K562 (cell line): ENCODE measurements around the gene MAST4. TPM values are rescaled to one million over a fixed set of nuclear protein-coding genes. Genes with fewer than 3 reads are reported as not detected.

Experiments used
- ATAC-seq: fragments of 200-7000 bp; cut with Tn5 transposase; 3 replicates; pipeline ENCODE4 v1.9.1; 2020; ENCODE audit warnings: moderate library complexity
- BruUV-seq: library from RNA; stranded (reverse); fragments of 400-500 nt; replicated peaks from 2 replicates; lab custom pipeline; 2021; lab: Mats Ljungman, UMichigan
- CTCF ChIA-PET: fragments of 300-600 bp; formaldehyde crosslinking; extraction: SDS; loops from one replicate; lab custom pipeline; 2021; ENCODE audit warnings: low intra/inter-chr PET ratio; lab: Yijun Ruan, JAX
- POLR2A ChIA-PET: fragments of 300-600, 350-650 bp; sonication (Branson Sonifier 250); formaldehyde crosslinking; extraction: SDS; loops from one replicate; lab custom pipeline; 2021; ENCODE audit warnings: antibody characterized with exemption, inconsistent platforms; lab: Yijun Ruan, JAX
- DNase-seq, 4 experiments: peaks; one replicate each; pipeline versions ENCODE4 v3.0.0 to v3.0.0-alpha.2; 2011 to 2018; ENCODE audit warnings: low spot score in 3 of 4, mixed read lengths in 3 of 4; ENCODE audit errors: extremely low read depth in 1 of 4
- FAIRE-seq: peaks from 2 replicates; lab custom pipeline; 2011; peaks lifted over from hg19 to GRCh38; lab: Jason Lieb, UNC
- H2AFZ ChIP-seq: 2 replicates; pipeline ENCODE4 v1.6.0; 2011; ENCODE audit warnings: low read depth, low read length, control low read depth, inconsistent platforms
- H3K27ac ChIP-seq: fragments of 200-600 bp; 3 replicates; pipeline ENCODE4 v1.8.0; 2011; ENCODE audit warnings: low read depth, mild to moderate bottlenecking, control low read depth, inconsistent platforms, low read length, moderate library complexity, mixed read lengths; ENCODE audit errors: extremely low read depth
- H3K27me3 ChIP-seq, 2 experiments: fragments of 300-600 bp in 1 of 2; 2 replicates in 1 of 2; 3 replicates in 1 of 2; pipeline versions ENCODE4 v1.6.0 to v1.8.0; 2011; ENCODE audit warnings: inconsistent platforms in 2 of 2, low read length in 2 of 2, mild to moderate bottlenecking in 1 of 2, mixed read lengths in 1 of 2, moderate library complexity in 1 of 2; ENCODE audit not compliant: control insufficient read depth in 2 of 2, insufficient read depth in 2 of 2
- H3K36me3 ChIP-seq: fragments of 300-600 bp; 3 replicates; pipeline ENCODE4 v1.8.0; 2011; ENCODE audit warnings: mild to moderate bottlenecking, low read length, inconsistent platforms; ENCODE audit not compliant: control insufficient read depth, insufficient read depth
- H3K4me1 ChIP-seq, 2 experiments: fragments of 200-600 bp in 1 of 2; replicated peaks in 1 of 2; 2 replicates in 1 of 2; 3 replicates in 1 of 2; pipeline versions ENCODE4 v1.5.1 to v1.8.0; 2011; ENCODE audit warnings: inconsistent platforms in 2 of 2, low read length in 2 of 2, mild to moderate bottlenecking in 1 of 2, mixed read lengths in 1 of 2, moderate library complexity in 1 of 2; ENCODE audit not compliant: control insufficient read depth in 2 of 2, insufficient read depth in 2 of 2
- H3K4me2 ChIP-seq: 2 replicates; pipeline ENCODE4 v1.6.1; 2011; ENCODE audit warnings: low read length, control low read depth, inconsistent platforms, mixed read lengths; ENCODE audit not compliant: insufficient read depth
- H3K4me3 ChIP-seq: fragments of 200-600 bp; sonication (generic), shearing (Covaris generic); 2 replicates; pipeline ENCODE4 v1.5.1; 2016; ENCODE audit warnings: control low read depth, inconsistent platforms
- H3K79me2 ChIP-seq: fragments of 200-600 bp; 3 replicates; pipeline ENCODE4 v1.8.0; 2011; ENCODE audit warnings: low read length, inconsistent platforms; ENCODE audit not compliant: control insufficient read depth, insufficient read depth
- H3K9ac ChIP-seq, 2 experiments: 2 replicates each; pipeline versions ENCODE4 v1.6.0 to v1.6.1; 2011; ENCODE audit warnings: low read depth in 2 of 2, low read length in 2 of 2, control low read depth in 1 of 2, inconsistent platforms in 1 of 2, mild to moderate bottlenecking in 1 of 2, mixed read lengths in 1 of 2; ENCODE audit not compliant: insufficient read depth in 1 of 2
- H3K9me1 ChIP-seq: one replicate; pipeline ENCODE4 v1.6.0; 2011; ENCODE audit warnings: inconsistent platforms, mild to moderate bottlenecking, low read length, moderate library complexity; ENCODE audit not compliant: control insufficient read depth, insufficient read depth
- H3K9me3 ChIP-seq: replicated peaks from 2 replicates; pipeline ENCODE4 v1.5.1; 2011; ENCODE audit warnings: low read depth, low read length, inconsistent platforms; ENCODE audit not compliant: control insufficient read depth, insufficient read depth
- H4K20me1 ChIP-seq: replicated peaks from 2 replicates; pipeline ENCODE4 v1.6.1; 2011; ENCODE audit warnings: low read length, inconsistent platforms, mixed read lengths; ENCODE audit not compliant: control insufficient read depth, insufficient read depth
- BMI1 ChIP-seq: fragments of 150-350 bp; IDR thresholded peaks from 2 replicates; pipeline ENCODE4 v1.6.1; 2014; ENCODE audit warnings: low read length
- E2F3 ChIP-seq: fragments of 250-450 bp; sonication (Bioruptor Pico); IDR thresholded peaks from 2 replicates; pipeline ENCODE4 v1.4.0; 2020; ENCODE audit warnings: mild to moderate bottlenecking
- FIP1L1 ChIP-seq: fragments of 200-400 bp; formaldehyde crosslinking; IDR thresholded peaks from 2 replicates; pipeline ENCODE4 v1.6.1; 2018; ENCODE audit warnings: mild to moderate bottlenecking, low read depth, low read length; ENCODE audit not compliant: poor library complexity, severe bottlenecking
- HDAC6 ChIP-seq: IDR thresholded peaks from 2 replicates; pipeline ENCODE4 v1.6.1; 2012; ENCODE audit warnings: low read depth, mild to moderate bottlenecking, control low read depth, inconsistent platforms, low read length, moderate library complexity
- HMG20B ChIP-seq: fragments of 250-450 bp; sonication (Bioruptor Pico); IDR thresholded peaks from 2 replicates; pipeline ENCODE4 v1.5.0; 2021; ENCODE audit warnings: mild to moderate bottlenecking
- KDM4B ChIP-seq, 2 experiments: fragments of 450-650 bp in 1 of 2; sonication (generic) in 1 of 2; IDR thresholded peaks; 2 replicates each; pipeline ENCODE4 v1.6.1; 2016 to 2017; ENCODE audit warnings: borderline replicate concordance in 2 of 2, antibody characterized with exemption in 1 of 2, low read depth in 1 of 2, mild to moderate bottlenecking in 1 of 2
- KLF10 ChIP-seq: fragments of 250-450 bp; sonication (Bioruptor Pico); IDR thresholded peaks from 2 replicates; pipeline ENCODE4 v1.6.1; 2021; ENCODE audit warnings: matching md5 sums
- PHF21A ChIP-seq: fragments of 450-650 bp; IDR thresholded peaks from 2 replicates; pipeline ENCODE4 v1.6.1; 2017; ENCODE audit warnings: low read depth, borderline replicate concordance
- PRPF4 ChIP-seq: fragments of 200-400 bp; formaldehyde crosslinking; IDR thresholded peaks from one replicate; pipeline ENCODE4 v1.6.1; 2017; ENCODE audit warnings: low read length, low read depth, mild to moderate bottlenecking; ENCODE audit not compliant: insufficient read depth, poor library complexity, severe bottlenecking
- RBM15 ChIP-seq: fragments of 200-400 bp; formaldehyde crosslinking; IDR thresholded peaks from 2 replicates; pipeline ENCODE4 v1.6.1; 2018; ENCODE audit warnings: mild to moderate bottlenecking, low read length, moderate library complexity; ENCODE audit not compliant: insufficient read depth
- TBP ChIP-seq: optimal IDR thresholded peaks from 2 replicates; pipeline ENCODE3; 2011; ENCODE audit warnings: low read depth, low read length, improper control_type of control experiment
- TCFL5 ChIP-seq: fragments of 250-450 bp; sonication (Bioruptor Pico); conservative IDR thresholded peaks from 2 replicates; pipeline ENCODE4 v1.6.1; 2021; ENCODE audit warnings: mild to moderate bottlenecking, moderate library complexity, matching md5 sums
- ZBTB5 ChIP-seq: fragments of 450-650 bp; IDR thresholded peaks from 2 replicates; pipeline ENCODE4 v1.6.1; 2017; ENCODE audit warnings: antibody characterized with exemption
- ZNF124 ChIP-seq: sonication (generic); formaldehyde crosslinking; IDR thresholded peaks from 2 replicates; pipeline ENCODE4 v1.8.1; 2022; ENCODE audit warnings: missing genetic modification reagents
- ZNF75A ChIP-seq: fragments of 450-650 bp; formaldehyde crosslinking; IDR thresholded peaks from 2 replicates; pipeline ENCODE4 v1.4.0; 2020; ENCODE audit warnings: mild to moderate bottlenecking
- WGBS: fragments of 100-300 bp; shearing (Covaris generic); methylation state at CpG from one replicate; pipeline ENCODE4 v1.1.6; 2016; ENCODE audit warnings: low coverage, mixed read lengths; ENCODE audit not compliant: insufficient coverage; ENCODE audit errors: missing lambda C conversion rate; 5-methylcytosine and 5-hydroxymethylcytosine counted together
- in situ Hi-C: fragments of 300-500 bp; cut with MboI; formaldehyde crosslinking; loops from 4 replicates; pipeline ENCODE4 v1.15.0; 2018; ENCODE audit warnings: inconsistent platforms, mixed read lengths
- intact Hi-C: fragments of 100-400 bp; cut with micrococcal nuclease; formaldehyde crosslinking; loops from 2 replicates; pipeline ENCODE4 v1.14.2; 2022
- polyA plus RNA-seq, 8 experiments: library from polyadenylated mRNA; depleted of rRNA in 4 of 8; stranded (reverse) in 5 of 8; unstranded in 3 of 8; fragments of >200 nt; fragmentation: Nextera tagmentation in 2 of 8; fragmentation: Illumina TruSeq in 1 of 8; extraction: Ambion mirVana in 2 of 8; extraction: Trizol in 1 of 8; gene quantifications; 2 replicates each; pipeline versions ENCODE4 v1.2.1 to v1.2.3, GENCODE V29; 2011 to 2014; ENCODE audit warnings: inconsistent platforms in 1 of 8, missing spikeins in 1 of 8
- total RNA-seq, 7 experiments: library from RNA; depleted of rRNA in 6 of 7; stranded (reverse); fragments of >200 nt in 6 of 7; fragmentation: Illumina TruSeq in 2 of 7; extraction: Trizol in 2 of 7; gene quantifications; 2 replicates each; pipeline versions ENCODE4 v1.2.1 to v1.2.3, GENCODE V29; 2011 to 2021; ENCODE audit warnings: low replicate concordance in 1 of 7

Gene MAST4
- total and polyA plus RNA-seq, 9 of the 15 experiments (the other 6 are each of a cell fraction or from before 2014, with no cell fraction given): 0.88 to 10.1 (median 5.2) TPM

GRCh38 chr5:66615136-66615535, 18.9 kb downstream of the MAST4 start:
- no peaks in the 10 kb centered on the region for H4K20me1 ChIP-seq
- H2AFZ ChIP-seq: no peak overlapping the region
- in situ Hi-C loops: no loop called here
- FAIRE-seq (no peak), ATAC-seq (no peak)
- H3K79me2 ChIP-seq: no peaks in the 10 kb centered on the region
- intact Hi-C loops: no loop called here
- H3K4me2 ChIP-seq: no peak overlapping the region
- peaks cover 0 to 6% of the 10 kb centered on the region in 2 experiments; a peak in 3 of 5 replicates for H3K27me3 ChIP-seq
- H3K36me3 ChIP-seq: no peaks in the 10 kb centered on the region
- no peak for TF ChIP-seq RBM15
- no peak for TF ChIP-seq TCFL5
- no peak for TF ChIP-seq FIP1L1
- no peak for TF ChIP-seq KDM4B (IDR thresholded peaks at IDR 0.05; ENCODE audit: borderline replicate concordance in 2 of 2, low read depth in 1 of 2)
- TF ChIP-seq TBP: no peak
- TF ChIP-seq KLF10 (CRISPR knock-in tag): no peak
- TF ChIP-seq BMI1: no peak
- TF ChIP-seq HDAC6: no peak
- no peak for TF ChIP-seq ZBTB5
- TF ChIP-seq HMG20B: no peak
- TF ChIP-seq E2F3 (CRISPR knock-in tag): no peak
- no peak for TF ChIP-seq PRPF4
- TF ChIP-seq ZNF124: no peak
- no peak for TF ChIP-seq ZNF75A (CRISPR knock-in tag)
- TF ChIP-seq PHF21A: no peak
- TF ChIP-seq, all 486 proteins: peak for 0
- Histone ChIP-seq H3K9me3 (no peaks in the 10 kb centered on the region), H3K4me3 (no peak overlapping the region), H3K27ac (no peak overlapping the region), H3K4me1 (no peaks in the 10 kb centered on the region), H3K9ac (no peak overlapping the region), H3K9me1 (no peaks in the 10 kb centered on the region)
- no peak for DNase-seq
- POLR2A ChIA-PET: no interaction called here
- no TSS peak for BruUV-seq
- 0% methylated on average over 3 of the region's 3 CpGs for WGBS
- CTCF ChIA-PET: no interaction called here
